SK-N-SH treated with all-trans-retinoic acid at 6 μM for 48 hours (cell line): ENCODE results near the gene PLEKHB1.

Source experiments
- ATAC-seq: fragments of 200-7000 bp; cut with Tn5 transposase; 3 replicates; pipeline ENCODE4 v1.9.1; 2020; ENCODE audit warnings: mild to moderate bottlenecking, moderate library complexity
- ARNTL ChIP-seq: fragments of 450-650 bp; formaldehyde crosslinking; IDR thresholded peaks from 2 replicates; pipeline ENCODE4 v1.5.0; 2020; ENCODE audit warnings: low read depth, mild to moderate bottlenecking, moderate library complexity, borderline replicate concordance
- BACH2 ChIP-seq: fragments of 250-450 bp; sonication (Bioruptor Pico); IDR thresholded peaks from 2 replicates; pipeline ENCODE4 v1.9.0; 2021; ENCODE audit warnings: mild to moderate bottlenecking, borderline replicate concordance
- CSDC2 ChIP-seq: fragments of 250-450 bp; sonication (Bioruptor Pico); IDR thresholded peaks from 2 replicates; pipeline ENCODE4 v1.5.0; 2020; ENCODE audit warnings: mild to moderate bottlenecking, moderate library complexity
- ESRRG ChIP-seq: fragments of 250-450 bp; sonication (Bioruptor Pico); IDR thresholded peaks from 2 replicates; pipeline ENCODE4 v1.6.1; 2021; ENCODE audit warnings: mild to moderate bottlenecking
- GLIS3 ChIP-seq: fragments of 250-450 bp; sonication (Bioruptor Pico); IDR thresholded peaks from 2 replicates; pipeline ENCODE4 v1.5.0; 2020; ENCODE audit warnings: mild to moderate bottlenecking, moderate library complexity
- ISL1 ChIP-seq: fragments of 250-450 bp; sonication (Bioruptor Pico); IDR thresholded peaks from 2 replicates; pipeline ENCODE4 v2.1.2; 2022; ENCODE audit warnings: mild to moderate bottlenecking, moderate library complexity
- OSR1 ChIP-seq: fragments of 250-450 bp; sonication (Bioruptor Pico); IDR thresholded peaks from 2 replicates; pipeline ENCODE4 v1.8.0; 2022; ENCODE audit warnings: moderate library complexity, mild to moderate bottlenecking, inconsistent platforms
- PPARA ChIP-seq: fragments of 250-450 bp; sonication (Bioruptor Pico); IDR thresholded peaks from 2 replicates; pipeline ENCODE4 v1.5.0; 2020; ENCODE audit warnings: mild to moderate bottlenecking, borderline replicate concordance
- RARB ChIP-seq: fragments of 250-450 bp; sonication (Bioruptor Pico); IDR thresholded peaks from 2 replicates; pipeline ENCODE4 v1.8.0; 2021; ENCODE audit warnings: mild to moderate bottlenecking, moderate library complexity
- SNAI2 ChIP-seq: fragments of 250-450 bp; sonication (Bioruptor Pico); IDR thresholded peaks from 2 replicates; pipeline ENCODE4 v1.5.0; 2020; ENCODE audit warnings: mild to moderate bottlenecking, moderate library complexity
- TCF4 ChIP-seq: fragments of 250-450 bp; sonication (Bioruptor Pico); IDR thresholded peaks from 2 replicates; pipeline ENCODE4 v1.8.0; 2021; ENCODE audit warnings: mild to moderate bottlenecking, moderate library complexity, borderline replicate concordance
- TOX ChIP-seq: fragments of 250-450 bp; sonication (Bioruptor Pico); IDR thresholded peaks from 2 replicates; pipeline ENCODE4 v1.8.0; 2021; ENCODE audit warnings: mild to moderate bottlenecking, moderate library complexity, borderline replicate concordance
- ZC3H10 ChIP-seq: fragments of 250-450 bp; sonication (Bioruptor Pico); IDR thresholded peaks from 2 replicates; pipeline ENCODE4 v1.5.1; 2021; ENCODE audit warnings: mild to moderate bottlenecking, moderate library complexity
- ZFP3 ChIP-seq: fragments of 250-450 bp; sonication (Bioruptor Pico); IDR thresholded peaks from 2 replicates; pipeline ENCODE4 v1.5.0; 2020; ENCODE audit warnings: mild to moderate bottlenecking, moderate library complexity
- ZFP30 ChIP-seq: fragments of 450-650 bp; formaldehyde crosslinking; IDR thresholded peaks from 2 replicates; pipeline ENCODE4 v1.5.0; 2022; ENCODE audit warnings: mild to moderate bottlenecking, moderate library complexity
- ZNF565 ChIP-seq: fragments of 450-650 bp; formaldehyde crosslinking; conservative IDR thresholded peaks from 2 replicates; pipeline ENCODE4 v1.5.0; 2020; ENCODE audit warnings: low read depth, mild to moderate bottlenecking, moderate library complexity
- ZNF70 ChIP-seq: fragments of 450-650 bp; formaldehyde crosslinking; IDR thresholded peaks from 2 replicates; pipeline ENCODE4 v1.5.0; 2020; ENCODE audit warnings: mild to moderate bottlenecking, moderate library complexity
- ZNF8 ChIP-seq: fragments of 450-650 bp; formaldehyde crosslinking; IDR thresholded peaks from 2 replicates; pipeline ENCODE4 v1.5.0; 2020; ENCODE audit warnings: mild to moderate bottlenecking, moderate library complexity
- TF ChIP-seq, protein P1 (sequence below): fragments of 250-450 bp; sonication (Bioruptor Pico); IDR thresholded peaks from 2 replicates; pipeline ENCODE4 v1.8.0; 2020; ENCODE audit warnings: mild to moderate bottlenecking, moderate library complexity, borderline replicate concordance
- TF ChIP-seq, protein P2 (sequence below): fragments of 250-450 bp; sonication (Bioruptor Pico); IDR thresholded peaks from 2 replicates; pipeline ENCODE4 v1.5.1; 2021; ENCODE audit warnings: mild to moderate bottlenecking, moderate library complexity
- TF ChIP-seq, protein P3 (sequence below): fragments of 250-450 bp; sonication (Bioruptor Pico); IDR thresholded peaks from 2 replicates; pipeline ENCODE4 v1.5.1; 2020; ENCODE audit warnings: low read depth, mild to moderate bottlenecking, moderate library complexity
- TF ChIP-seq, protein P4 (sequence below): fragments of 250-450 bp; sonication (Bioruptor Pico); IDR thresholded peaks from 2 replicates; pipeline ENCODE4 v1.8.0; 2021; ENCODE audit warnings: low read depth, mild to moderate bottlenecking, moderate library complexity, borderline replicate concordance

Gene PLEKHB1

DNA sequence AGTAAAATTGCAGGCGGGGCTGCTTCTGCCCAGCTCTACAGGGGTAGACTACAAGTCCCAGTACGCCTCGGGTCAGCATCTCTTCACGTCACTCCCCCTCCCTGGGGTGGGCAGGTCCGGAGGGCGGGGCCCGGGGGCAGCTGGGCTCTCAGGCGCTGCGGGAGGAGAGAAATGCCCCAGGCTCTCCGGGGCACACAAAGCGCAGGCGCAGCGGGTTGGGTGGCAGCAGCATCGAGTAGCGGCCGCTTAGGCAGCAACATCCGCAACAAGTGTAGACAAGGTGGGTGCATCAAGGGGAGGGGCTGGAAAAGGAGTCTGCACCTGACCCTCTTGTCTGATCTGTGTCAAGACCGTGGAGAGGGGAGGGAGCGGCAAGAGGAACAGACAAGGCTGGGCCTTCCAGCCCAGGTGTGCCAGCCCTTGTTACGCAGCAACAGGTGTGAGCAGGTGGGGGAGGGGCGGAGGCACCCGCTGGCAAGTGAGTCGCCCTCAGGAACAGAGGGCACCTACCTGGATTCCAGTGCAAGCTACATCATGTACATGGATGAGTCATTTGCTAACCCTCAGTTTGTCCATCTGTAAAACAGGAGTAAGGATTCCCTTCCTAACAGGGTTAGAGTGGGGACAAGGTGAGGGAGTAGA, 1.2 kb downstream of the PLEKHB1 start:
- TF ChIP-seq RARB (CRISPR knock-in tag) (no peak), ISL1 (no peak), ZFP3 (CRISPR knock-in tag) (no peak), ZNF565 (CRISPR knock-in tag) (no peak), SNAI2 (no peak), OSR1 (no peak), TCF4 (CRISPR knock-in tag) (no peak), ESRRG (CRISPR knock-in tag) (no peak), GLIS3 (CRISPR knock-in tag) (no peak), BACH2 (CRISPR knock-in tag) (no peak), ARNTL (CRISPR knock-in tag) (no peak), CSDC2 (CRISPR knock-in tag) (no peak), TOX (no peak)
- TF ChIP-seq, protein P1, sequence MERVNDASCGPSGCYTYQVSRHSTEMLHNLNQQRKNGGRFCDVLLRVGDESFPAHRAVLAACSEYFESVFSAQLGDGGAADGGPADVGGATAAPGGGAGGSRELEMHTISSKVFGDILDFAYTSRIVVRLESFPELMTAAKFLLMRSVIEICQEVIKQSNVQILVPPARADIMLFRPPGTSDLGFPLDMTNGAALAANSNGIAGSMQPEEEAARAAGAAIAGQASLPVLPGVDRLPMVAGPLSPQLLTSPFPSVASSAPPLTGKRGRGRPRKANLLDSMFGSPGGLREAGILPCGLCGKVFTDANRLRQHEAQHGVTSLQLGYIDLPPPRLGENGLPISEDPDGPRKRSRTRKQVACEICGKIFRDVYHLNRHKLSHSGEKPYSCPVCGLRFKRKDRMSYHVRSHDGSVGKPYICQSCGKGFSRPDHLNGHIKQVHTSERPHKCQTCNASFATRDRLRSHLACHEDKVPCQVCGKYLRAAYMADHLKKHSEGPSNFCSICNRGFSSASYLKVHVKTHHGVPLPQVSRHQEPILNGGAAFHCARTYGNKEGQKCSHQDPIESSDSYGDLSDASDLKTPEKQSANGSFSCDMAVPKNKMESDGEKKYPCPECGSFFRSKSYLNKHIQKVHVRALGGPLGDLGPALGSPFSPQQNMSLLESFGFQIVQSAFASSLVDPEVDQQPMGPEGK: no peak
- TF ChIP-seq, protein P2, sequence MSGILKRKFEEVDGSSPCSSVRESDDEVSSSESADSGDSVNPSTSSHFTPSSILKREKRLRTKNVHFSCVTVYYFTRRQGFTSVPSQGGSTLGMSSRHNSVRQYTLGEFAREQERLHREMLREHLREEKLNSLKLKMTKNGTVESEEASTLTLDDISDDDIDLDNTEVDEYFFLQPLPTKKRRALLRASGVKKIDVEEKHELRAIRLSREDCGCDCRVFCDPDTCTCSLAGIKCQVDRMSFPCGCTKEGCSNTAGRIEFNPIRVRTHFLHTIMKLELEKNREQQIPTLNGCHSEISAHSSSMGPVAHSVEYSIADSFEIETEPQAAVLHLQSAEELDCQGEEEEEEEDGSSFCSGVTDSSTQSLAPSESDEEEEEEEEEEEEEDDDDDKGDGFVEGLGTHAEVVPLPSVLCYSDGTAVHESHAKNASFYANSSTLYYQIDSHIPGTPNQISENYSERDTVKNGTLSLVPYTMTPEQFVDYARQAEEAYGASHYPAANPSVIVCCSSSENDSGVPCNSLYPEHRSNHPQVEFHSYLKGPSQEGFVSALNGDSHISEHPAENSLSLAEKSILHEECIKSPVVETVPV (CRISPR knock-in tag): no peak
- peak; percentile 99 for ATAC-seq

DNA sequence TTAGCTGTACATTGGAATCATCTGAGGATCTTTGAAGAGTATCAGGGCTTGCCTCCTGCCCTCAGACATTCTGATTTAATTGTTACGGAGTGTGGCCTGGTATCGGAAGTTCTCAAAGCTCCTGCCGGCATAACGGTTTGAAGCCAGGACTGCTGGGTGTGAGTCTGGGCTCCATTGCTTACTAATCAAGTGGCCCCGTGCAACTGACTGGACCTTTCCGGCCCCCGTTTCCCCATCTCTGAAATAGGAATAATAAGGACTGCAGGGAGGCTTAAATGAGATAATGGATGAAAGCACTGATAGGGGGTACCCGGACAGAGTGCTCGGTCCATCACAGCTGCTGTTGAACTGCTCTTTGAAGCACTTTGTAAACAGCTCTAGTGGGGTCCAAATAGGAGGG, 1.7 kb downstream of the PLEKHB1 start:
- ATAC-seq: no peak
- TF ChIP-seq, protein P3, sequence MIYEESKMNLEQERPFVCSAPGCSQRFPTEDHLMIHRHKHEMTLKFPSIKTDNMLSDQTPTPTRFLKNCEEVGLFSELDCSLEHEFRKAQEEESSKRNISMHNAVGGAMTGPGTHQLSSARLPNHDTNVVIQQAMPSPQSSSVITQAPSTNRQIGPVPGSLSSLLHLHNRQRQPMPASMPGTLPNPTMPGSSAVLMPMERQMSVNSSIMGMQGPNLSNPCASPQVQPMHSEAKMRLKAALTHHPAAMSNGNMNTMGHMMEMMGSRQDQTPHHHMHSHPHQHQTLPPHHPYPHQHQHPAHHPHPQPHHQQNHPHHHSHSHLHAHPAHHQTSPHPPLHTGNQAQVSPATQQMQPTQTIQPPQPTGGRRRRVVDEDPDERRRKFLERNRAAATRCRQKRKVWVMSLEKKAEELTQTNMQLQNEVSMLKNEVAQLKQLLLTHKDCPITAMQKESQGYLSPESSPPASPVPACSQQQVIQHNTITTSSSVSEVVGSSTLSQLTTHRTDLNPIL (CRISPR knock-in tag): no peak
- TF ChIP-seq PPARA (no peak), ESRRG (CRISPR knock-in tag) (no peak)

DNA sequence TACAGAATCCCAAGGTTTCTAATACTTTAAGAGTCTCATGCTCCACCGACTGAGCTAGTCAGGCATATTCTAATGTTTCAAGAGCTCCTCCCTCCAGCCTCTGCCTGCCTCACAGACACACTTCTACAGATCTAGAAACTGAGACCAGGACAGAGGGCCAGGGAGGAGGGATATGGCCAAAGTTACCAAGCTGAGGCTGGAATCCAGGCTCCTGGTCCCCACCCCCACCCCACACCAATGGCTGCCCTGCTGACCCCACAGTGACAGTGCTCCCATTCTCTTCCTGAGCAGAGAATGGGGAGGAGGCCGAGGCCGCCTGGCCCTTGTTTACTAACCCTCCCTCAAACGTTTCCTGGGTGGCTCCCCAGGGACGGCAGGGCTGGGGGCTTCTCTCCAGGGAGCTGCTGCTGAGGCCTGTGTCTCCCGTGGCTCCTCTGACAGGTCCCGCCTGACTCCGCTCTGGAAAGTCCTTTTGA, 2.2 kb downstream of the PLEKHB1 start:
- TF ChIP-seq TOX: no peak
- TF ChIP-seq ZNF8 (CRISPR knock-in tag): no peak
- TF ChIP-seq ZFP3 (CRISPR knock-in tag): no peak
- TF ChIP-seq, protein P2 (CRISPR knock-in tag): no peak
- TF ChIP-seq, protein P3 (CRISPR knock-in tag): no peak
- TF ChIP-seq RARB (CRISPR knock-in tag): no peak
- ATAC-seq: no peak

DNA sequence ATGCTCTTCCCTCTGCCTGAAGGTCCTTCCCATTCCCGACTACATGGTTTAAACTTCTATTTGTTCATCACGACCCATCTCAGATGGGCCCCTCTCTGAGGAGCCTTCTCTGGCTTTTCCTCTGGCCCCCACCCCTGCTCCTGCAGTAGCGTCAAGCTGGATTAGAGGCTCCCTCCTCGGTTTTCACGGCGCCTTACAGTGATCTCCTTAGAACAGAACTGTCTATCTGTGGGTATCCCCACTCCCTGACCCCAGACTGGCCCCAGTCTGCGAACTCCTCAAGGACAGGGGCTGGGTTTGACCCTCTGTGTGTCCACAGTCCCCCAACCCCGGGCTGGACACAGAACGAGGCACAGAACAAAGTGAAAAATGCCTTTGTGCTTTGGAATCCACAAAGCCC, 2.8 kb downstream of the PLEKHB1 start:
- no peak for ATAC-seq
- no peak for TF ChIP-seq SNAI2
- no peak for TF ChIP-seq ZNF565 (CRISPR knock-in tag)
- TF ChIP-seq, protein P4, sequence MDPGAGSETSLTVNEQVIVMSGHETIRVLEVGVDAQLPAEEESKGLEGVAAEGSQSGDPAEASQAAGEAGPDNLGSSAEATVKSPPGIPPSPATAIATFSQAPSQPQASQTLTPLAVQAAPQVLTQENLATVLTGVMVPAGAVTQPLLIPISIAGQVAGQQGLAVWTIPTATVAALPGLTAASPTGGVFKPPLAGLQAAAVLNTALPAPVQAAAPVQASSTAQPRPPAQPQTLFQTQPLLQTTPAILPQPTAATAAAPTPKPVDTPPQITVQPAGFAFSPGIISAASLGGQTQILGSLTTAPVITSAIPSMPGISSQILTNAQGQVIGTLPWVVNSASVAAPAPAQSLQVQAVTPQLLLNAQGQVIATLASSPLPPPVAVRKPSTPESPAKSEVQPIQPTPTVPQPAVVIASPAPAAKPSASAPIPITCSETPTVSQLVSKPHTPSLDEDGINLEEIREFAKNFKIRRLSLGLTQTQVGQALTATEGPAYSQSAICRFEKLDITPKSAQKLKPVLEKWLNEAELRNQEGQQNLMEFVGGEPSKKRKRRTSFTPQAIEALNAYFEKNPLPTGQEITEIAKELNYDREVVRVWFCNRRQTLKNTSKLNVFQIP (CRISPR knock-in tag): no peak
- TF ChIP-seq, protein P3 (CRISPR knock-in tag): no peak
- TF ChIP-seq ZFP30 (CRISPR knock-in tag): no peak
- TF ChIP-seq, protein P2 (CRISPR knock-in tag): no peak
- no peak for TF ChIP-seq PPARA
- no peak for TF ChIP-seq TCF4 (CRISPR knock-in tag)
- TF ChIP-seq ZNF70 (CRISPR knock-in tag): no peak
- no peak for TF ChIP-seq ZC3H10 (CRISPR knock-in tag)
- no peak for TF ChIP-seq TOX
